H9 (cell line): Measurements from ENCODE around the gene ELOVL6. TPM values are rescaled to one million over a fixed set of nuclear protein-coding genes. Genes with fewer than 3 reads are reported as not detected.

Experiments
- DNase-seq: peaks from one replicate; pipeline ENCODE4 v3.0.0-alpha.2; 2017
- H2AFZ ChIP-seq: one replicate; pipeline ENCODE4 v1.6.1; 2013; ENCODE audit warnings: mild to moderate bottlenecking, low read length, control low read depth, moderate library complexity
- H2AK5ac ChIP-seq: 2 replicates; pipeline ENCODE4 v1.6.1; 2013; ENCODE audit warnings: low read length, control low read depth, mixed read lengths; ENCODE audit not compliant: insufficient read length
- H2BK120ac ChIP-seq: one replicate; pipeline ENCODE4 v1.6.1; 2013; ENCODE audit warnings: low read depth, mild to moderate bottlenecking, low read length, control low read depth, inconsistent platforms; ENCODE audit not compliant: poor library complexity, severe bottlenecking
- H2BK12ac ChIP-seq: 2 replicates; pipeline ENCODE4 v1.6.1; 2013; ENCODE audit warnings: low read length, control low read depth, mixed read lengths, low read depth; ENCODE audit not compliant: insufficient read length
- H2BK15ac ChIP-seq: 2 replicates; pipeline ENCODE4 v1.6.1; 2013; ENCODE audit warnings: low read depth, low read length, control low read depth
- H2BK20ac ChIP-seq: one replicate; pipeline ENCODE4 v1.6.1; 2013; ENCODE audit warnings: low read depth, mild to moderate bottlenecking, low read length, control low read depth, inconsistent platforms; ENCODE audit not compliant: poor library complexity, severe bottlenecking
- H2BK5ac ChIP-seq: 2 replicates; pipeline ENCODE4 v1.6.1; 2013; ENCODE audit warnings: low read length, control low read depth, mixed read lengths; ENCODE audit not compliant: insufficient read length
- H3K14ac ChIP-seq: 2 replicates; pipeline ENCODE4 v1.6.1; 2013; ENCODE audit warnings: low read length, control low read depth; ENCODE audit not compliant: insufficient read depth
- H3K18ac ChIP-seq: 2 replicates; pipeline ENCODE4 v1.6.1; 2013; ENCODE audit warnings: low read depth, mild to moderate bottlenecking, mixed read lengths, low read length, control low read depth; ENCODE audit not compliant: insufficient read length
- H3K23ac ChIP-seq: 2 replicates; pipeline ENCODE4 v1.6.1; 2013; ENCODE audit warnings: low read length, control low read depth, mixed read lengths, low read depth; ENCODE audit not compliant: insufficient read length
- H3K23me2 ChIP-seq: 2 replicates; pipeline ENCODE4 v1.6.1; 2013; ENCODE audit warnings: low read depth, mild to moderate bottlenecking, mixed read lengths, low read length, control low read depth; ENCODE audit not compliant: insufficient read length, poor library complexity, severe bottlenecking
- H3K27ac ChIP-seq: 2 replicates; pipeline ENCODE4 v1.5.1; 2013; ENCODE audit warnings: low read length, control low read depth, mixed read lengths, low read depth; ENCODE audit not compliant: insufficient read length
- H3K27me3 ChIP-seq: 2 replicates; pipeline ENCODE4 v1.6.1; 2013; ENCODE audit warnings: low read length, control low read depth, inconsistent platforms; ENCODE audit not compliant: insufficient read depth
- H3K4ac ChIP-seq: 2 replicates; pipeline ENCODE4 v1.6.1; 2013; ENCODE audit warnings: low read depth, mild to moderate bottlenecking, control low read depth, inconsistent platforms, low read length, moderate library complexity
- H3K4me1 ChIP-seq: 2 replicates; pipeline ENCODE4 v1.6.1; 2013; ENCODE audit warnings: low read length, control low read depth, inconsistent platforms; ENCODE audit not compliant: insufficient read depth
- H3K4me2 ChIP-seq: 2 replicates; pipeline ENCODE4 v1.6.1; 2013; ENCODE audit warnings: low read length, control low read depth, mixed read lengths; ENCODE audit not compliant: insufficient read length, insufficient read depth
- H3K56ac ChIP-seq: 2 replicates; pipeline ENCODE4 v1.6.1; 2013; ENCODE audit warnings: low read depth, mild to moderate bottlenecking, mixed read lengths, low read length, control low read depth; ENCODE audit not compliant: insufficient read length
- H3K79me1 ChIP-seq: 2 replicates; pipeline ENCODE4 v1.6.1; 2013; ENCODE audit warnings: low read depth, mild to moderate bottlenecking, moderate library complexity, low read length, control low read depth, inconsistent platforms; ENCODE audit not compliant: insufficient read depth, poor library complexity, severe bottlenecking
- H3K79me2 ChIP-seq: 2 replicates; pipeline ENCODE4 v1.6.1; 2013; ENCODE audit warnings: low read length, control low read depth, inconsistent platforms; ENCODE audit not compliant: insufficient read depth
- H3K9ac ChIP-seq: 2 replicates; pipeline ENCODE4 v1.6.1; 2013; ENCODE audit warnings: low read length, control low read depth, mixed read lengths; ENCODE audit not compliant: insufficient read length; ENCODE audit errors: extremely low read depth
- H3K9me3 ChIP-seq: one replicate; pipeline ENCODE4 v1.6.1; 2013; ENCODE audit warnings: low read depth, low read length, inconsistent platforms; ENCODE audit not compliant: control insufficient read depth
- H3T11ph ChIP-seq: one replicate; pipeline ENCODE4 v1.6.1; 2013; ENCODE audit warnings: mild to moderate bottlenecking, low read length, control low read depth, inconsistent platforms
- H4K20me1 ChIP-seq: one replicate; pipeline ENCODE4 v1.6.1; 2013; ENCODE audit not compliant: control insufficient read depth, insufficient read length, insufficient read depth
- H4K5ac ChIP-seq: 2 replicates; pipeline ENCODE4 v1.6.1; 2013; ENCODE audit warnings: low read depth, mild to moderate bottlenecking, mixed read lengths, low read length, control low read depth; ENCODE audit not compliant: insufficient read length
- H4K8ac ChIP-seq: replicated peaks from 2 replicates; pipeline ENCODE4 v1.6.1; 2013; ENCODE audit warnings: low read length, control low read depth, mixed read lengths, low read depth; ENCODE audit not compliant: insufficient read length
- H4K91ac ChIP-seq: 2 replicates; pipeline ENCODE4 v1.6.1; 2013; ENCODE audit warnings: low read depth, mild to moderate bottlenecking, moderate library complexity, mixed read lengths, low read length, control low read depth; ENCODE audit not compliant: insufficient read length
- H3K27ac Mint-ChIP-seq, 3 experiments: 2 replicates in 2 of 3; 3 replicates in 1 of 3; pipeline ENCODE4 v1.8.0; 2020 to 2021; ENCODE audit warnings: mixed read lengths in 3 of 3, mild to moderate bottlenecking in 1 of 3, moderate library complexity in 1 of 3
- H3K27me3 Mint-ChIP-seq: 2 replicates; pipeline ENCODE4 v1.8.0; 2021; ENCODE audit warnings: low read depth, mild to moderate bottlenecking, moderate library complexity, mixed read lengths
- H3K36me3 Mint-ChIP-seq, 3 experiments: 2 replicates in 2 of 3; 3 replicates in 1 of 3; pipeline ENCODE4 v1.8.0; 2020 to 2021; ENCODE audit warnings: low read depth in 3 of 3, mixed read lengths in 3 of 3; ENCODE audit not compliant: insufficient read depth in 1 of 3
- H3K4me1 Mint-ChIP-seq, 2 experiments: 2 replicates each; pipeline ENCODE4 v1.8.0; 2020; ENCODE audit warnings: mixed read lengths in 2 of 2
- H3K4me3 Mint-ChIP-seq, 2 experiments: 2 replicates in 1 of 2; 3 replicates in 1 of 2; pipeline ENCODE4 v1.8.0; 2020 to 2021; ENCODE audit warnings: mild to moderate bottlenecking in 2 of 2, mixed read lengths in 2 of 2, moderate library complexity in 1 of 2
- H3K9me3 Mint-ChIP-seq, 2 experiments: 2 replicates in 1 of 2; 3 replicates in 1 of 2; pipeline ENCODE4 v1.8.0; 2020; ENCODE audit warnings: mild to moderate bottlenecking in 2 of 2, mixed read lengths in 2 of 2, moderate library complexity in 1 of 2
- CTCF ChIP-seq: fragments of 200-600 bp; sonication (generic); conservative IDR thresholded peaks from 3 replicates; pipeline ENCODE4 v1.8.0; 2021; ENCODE audit warnings: antibody characterized with exemption, mild to moderate bottlenecking
- WGBS: extraction: QIAGEN DNeasy Blood & Tissue Kit; methylation state at CpG from one replicate; pipeline ENCODE4 v1.1.7; 2013; ENCODE audit warnings: missing lambda C conversion rate, low lambda C conversion rate, mixed read lengths; ENCODE audit not compliant: insufficient read length; ENCODE audit errors: extremely low coverage; 5-methylcytosine and 5-hydroxymethylcytosine counted together
- total RNA-seq: library from RNA; stranded (reverse); gene quantifications from 2 replicates; pipeline ENCODE4 v1.2.1, GENCODE V29; 2021

The ELOVL6 gene
- total RNA-seq, 1 experiment from 2014 or later = 64.6 TPM

GRCh38 chr4:110196871-110197528 lies 1.4 kb downstream of the ELOVL6 start:
- Mint-ChIP-seq H3K27me3 (no peaks in the 10 kb centered on the region), H3K27ac (peak overlapping the region; percentile 81 to 99 (median 98); a peak in 6 of 7 replicates), H3K4me3 (peak overlapping the region; percentile 93 to 94), H3K9me3 (no peaks in the 10 kb centered on the region), H3K4me1 (peaks cover 34 to 40% of the 10 kb centered on the region in 2 experiments), H3K36me3 (peaks cover 4 to 12% (median 9%) of the 10 kb centered on the region in 3 experiments)
- no peak overlapping the region for H3K23ac ChIP-seq
- H4K20me1 ChIP-seq = no peaks in the 10 kb centered on the region
- H2AFZ ChIP-seq = no peak overlapping the region
- H2BK5ac ChIP-seq = no peak overlapping the region
- peak overlapping the region; percentile 92 for H3K9ac ChIP-seq
- H2BK20ac ChIP-seq = no peak overlapping the region
- peaks cover 3% of the 10 kb centered on the region; the same call in 1 of the 2 replicates for H3K4me1 ChIP-seq
- no peak overlapping the region for H3K4ac ChIP-seq
- no peak overlapping the region for H4K8ac ChIP-seq
- H2BK15ac ChIP-seq = no peak overlapping the region
- no peak overlapping the region for H4K5ac ChIP-seq
- peak; percentile 55 for DNase-seq
- H2AK5ac ChIP-seq = no peak overlapping the region
- TF ChIP-seq CTCF = no peak
- H3K27ac ChIP-seq = peak overlapping the region; percentile 7
- H3K4me2 ChIP-seq = peak overlapping the region; percentile 88
- H3T11ph ChIP-seq = no peak overlapping the region
- H3K9me3 ChIP-seq = no peaks in the 10 kb centered on the region
- H3K79me1 ChIP-seq = no peaks in the 10 kb centered on the region
- no peak overlapping the region for H3K18ac ChIP-seq
- peak overlapping the region; percentile 82 for H3K14ac ChIP-seq
- peaks cover 18% of the 10 kb centered on the region for H3K23me2 ChIP-seq
- no peak overlapping the region for H3K56ac ChIP-seq
- H3K27me3 ChIP-seq = no peaks in the 10 kb centered on the region
- H2BK12ac ChIP-seq = no peak overlapping the region
- H2BK120ac ChIP-seq = no peak overlapping the region
- H3K79me2 ChIP-seq = peaks cover 6% of the 10 kb centered on the region; the same call in 1 of the 2 replicates
- WGBS = no CpG with 5 or more reads among the region's 47 CpGs
- no peak overlapping the region for H4K91ac ChIP-seq
